Kidney (tissue), 14 donors: ENCODE measurements around the gene INTU. TPM values are rescaled to one million over a fixed set of nuclear protein-coding genes. Genes with fewer than 3 reads are reported as not detected.

ENCODE experiments used
- DNase-seq, 5 donors: peaks; one replicate each; pipeline ENCODE4 v3.0.0-alpha.2; 2013 to 2020
- FAIRE-seq: peaks from 2 replicates; lab custom pipeline; 2012; peaks lifted over from hg19 to GRCh38; lab: Jason Lieb, UNC
- H3K27ac ChIP-seq, 2 donors: one replicate each; pipeline ENCODE4 v1.7.0; 2013; ENCODE audit warnings: low read depth in 2 of 2, low read length in 2 of 2, inconsistent platforms in 1 of 2
- H3K27me3 ChIP-seq: one replicate; pipeline ENCODE4 v1.7.1; 2013; ENCODE audit warnings: low read length, inconsistent platforms; ENCODE audit not compliant: control insufficient read depth, insufficient read depth
- H3K36me3 ChIP-seq, 3 donors: one replicate each; pipeline versions ENCODE4 v1.7.0 to v1.7.1; 2013; ENCODE audit warnings: low read length in 3 of 3, control low read depth in 1 of 3, inconsistent platforms in 1 of 3; ENCODE audit not compliant: insufficient read depth in 3 of 3, control insufficient read depth in 2 of 3
- H3K4me1 ChIP-seq, 3 donors: one replicate each; pipeline versions ENCODE4 v1.7.0 to v1.7.1; 2013; ENCODE audit warnings: low read length in 3 of 3, inconsistent platforms in 1 of 3, low read depth in 1 of 3; ENCODE audit not compliant: control insufficient read depth in 2 of 3, insufficient read depth in 2 of 3
- H3K4me3 ChIP-seq, 3 donors: one replicate each; pipeline versions ENCODE4 v1.7.0 to v1.8.1; 2013; ENCODE audit warnings: low read length in 3 of 3, control low read depth in 1 of 3, inconsistent platforms in 1 of 3
- H3K9ac ChIP-seq, 3 donors: one replicate each; pipeline versions ENCODE4 v1.7.0 to v1.7.1; 2013; ENCODE audit warnings: low read length in 3 of 3, control low read depth in 1 of 3, inconsistent platforms in 1 of 3
- H3K9me3 ChIP-seq, 3 donors: one replicate each; pipeline versions ENCODE4 v1.7.0 to v1.7.1; 2013; ENCODE audit warnings: low read length in 3 of 3, control low read depth in 1 of 3, inconsistent platforms in 1 of 3; ENCODE audit not compliant: control insufficient read depth in 2 of 3, insufficient read depth in 1 of 3
- CTCF ChIP-seq: IDR thresholded peaks from 3 replicates; pipeline ENCODE4 v1.5.1; 2012; ENCODE audit warnings: mild to moderate bottlenecking, moderate library complexity, borderline replicate concordance; ENCODE audit not compliant: insufficient read depth; ENCODE audit errors: extremely low read depth
- intact Hi-C: fragments of 100-400 bp; cut with DNase I; formaldehyde crosslinking; loops from one replicate; pipeline ENCODE4 v1.11.1; 2022
- polyA plus RNA-seq: library from polyadenylated mRNA; stranded (reverse); fragments of 350-450 nt; fragmentation: Illumina TruSeq; extraction: RNeasy Lipid Tissue Mini Kit (QIAGEN cat#74804); gene quantifications from one replicate; pipeline ENCODE4 v1.2.3, GENCODE V29; 2014; ENCODE audit warnings: low read depth, low replicate concordance; ENCODE audit not compliant: insufficient read depth
- total RNA-seq: library from RNA; stranded (reverse); fragmentation: NEBNext Ultra II Directional; extraction: Animal tissue kit (Norgen Biotek cat#: 25700); gene quantifications from one replicate; pipeline ENCODE4 v1.2.1, GENCODE V29; 2021
- donor health status: control.
- donor health status: control.
- donor health status: control.
- donor health status: control.
- donor health status: control.
- donor health status: DM: yes; HTN: yes; CAD: no.
- donor health status: Normal renal cell carcinoma (clear cell type).

The INTU gene
- total and polyA plus RNA-seq, 2 donors from 2014 or later = 2.6 to 8.3 TPM

DNA sequence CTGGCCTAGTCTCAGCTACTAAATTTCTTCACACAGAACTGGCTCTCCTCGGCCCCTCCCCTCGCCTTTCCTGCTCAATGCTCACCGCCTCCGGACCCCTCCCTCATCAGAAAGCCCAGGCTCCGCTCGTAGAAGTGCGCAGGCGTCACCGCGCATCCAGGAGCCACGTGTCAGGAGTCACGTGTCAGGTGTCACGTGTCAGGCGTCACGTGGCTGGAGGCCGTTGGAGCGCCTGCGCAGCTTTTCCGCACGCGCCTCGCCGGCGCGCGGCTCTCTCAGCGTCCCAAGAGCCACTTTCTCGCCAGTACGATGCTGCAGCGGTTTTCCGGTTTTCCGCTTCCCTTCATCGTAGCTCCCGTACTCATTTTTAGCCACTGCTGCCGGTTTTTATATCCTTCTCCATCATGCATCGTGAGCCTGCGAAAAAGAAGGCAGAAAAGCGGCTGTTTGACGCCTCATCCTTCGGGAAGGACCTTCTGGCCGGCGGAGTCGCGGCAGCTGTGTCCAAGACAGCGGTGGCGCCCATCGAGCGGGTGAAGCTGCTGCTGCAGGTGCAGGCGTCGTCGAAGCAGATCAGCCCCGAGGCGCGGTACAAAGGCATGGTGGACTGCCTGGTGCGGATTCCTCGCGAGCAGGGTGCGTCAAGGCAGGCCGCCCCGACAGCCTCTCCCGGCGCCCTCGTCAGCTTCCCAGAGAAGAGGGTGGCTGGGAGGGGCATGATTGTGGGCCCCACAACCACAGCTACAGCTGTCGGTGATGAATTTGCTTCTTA is 97.6 kb downstream of the INTU start, which contains the start of gene SLC25A31:
TSS of gene SLC25A31 (plus strand) at position 259 of the 772 bp plus-strand sequence. CDS start at position 405, 146 bp downstream.
- Histone ChIP-seq H3K4me3 (no peak within 1 kb of the TSS), H3K4me1 (no peaks in the 10 kb centered on the region), H3K36me3 (no peaks in the 10 kb centered on the region), H3K27ac (no peak within 1 kb of the TSS), H3K27me3 (no peaks in the 10 kb centered on the region), H3K9ac (no peak within 1 kb of the TSS), H3K9me3 (no peaks in the 10 kb centered on the region)
- no peak for FAIRE-seq
- peak in 1 of 5 donors; percentile 53 for DNase-seq
- no peak for TF ChIP-seq CTCF
- intact Hi-C loops = loop anchor here (5.0 kb wide), 1 partner anchor 123 kb away; no protein-coding TSS in a partner anchor

GRCh38 chr4:127731406-127731805 is 98.6 kb downstream of the INTU start:
- no peak overlapping the region for H3K4me3 ChIP-seq
- no peak overlapping the region for H3K27ac ChIP-seq
- DNase-seq = no peak
- no peak for TF ChIP-seq CTCF
- FAIRE-seq = no peak
- H3K36me3 ChIP-seq = no peaks in the 10 kb centered on the region
- no peaks in the 10 kb centered on the region for H3K27me3 ChIP-seq
- no peaks in the 10 kb centered on the region for H3K9me3 ChIP-seq
- intact Hi-C loops = loop anchor here (5.0 kb wide), 1 partner anchor 124 kb away; no protein-coding TSS in a partner anchor
- no peaks in the 10 kb centered on the region for H3K4me1 ChIP-seq
- H3K9ac ChIP-seq = no peak overlapping the region

DNA sequence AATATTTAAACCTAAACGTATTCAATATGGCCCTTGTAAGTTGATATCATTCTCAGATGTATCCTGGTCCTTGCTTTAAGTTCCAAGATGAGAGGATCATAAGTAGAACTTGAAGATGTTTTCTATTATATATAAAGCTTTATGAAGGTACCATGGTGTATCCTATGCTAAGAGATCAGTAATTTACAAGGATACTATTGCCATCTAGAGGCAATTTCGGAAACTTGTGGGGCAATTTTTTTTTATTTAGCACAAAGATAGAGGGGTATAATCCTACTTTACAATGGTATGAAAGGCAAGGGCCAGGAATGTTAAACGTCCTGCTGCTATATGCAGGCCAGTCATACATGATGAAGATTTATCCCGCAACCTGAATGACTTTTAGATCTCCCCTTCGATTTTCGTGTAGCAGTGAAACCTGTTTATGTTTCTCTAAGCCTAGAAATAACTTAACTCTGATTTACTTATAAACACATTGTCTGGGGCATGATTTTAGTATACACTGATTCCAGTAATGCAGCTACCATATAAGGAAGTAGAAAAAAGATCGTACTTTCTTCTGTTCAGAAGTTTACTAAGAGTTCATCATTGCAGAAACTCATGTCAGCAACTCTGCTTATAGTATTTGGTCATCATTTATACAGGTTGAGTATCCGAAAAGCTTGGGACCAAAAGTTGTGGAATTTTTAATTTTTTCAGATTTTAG is 100.0 kb downstream of the INTU start:
- Histone ChIP-seq H3K4me3 (no peak overlapping the region), H3K27me3 (no peaks in the 10 kb centered on the region), H3K4me1 (no peaks in the 10 kb centered on the region), H3K9me3 (no peaks in the 10 kb centered on the region), H3K36me3 (no peaks in the 10 kb centered on the region), H3K9ac (no peak overlapping the region), H3K27ac (no peak overlapping the region)
- DNase-seq = peak in 2 of 5 donors; percentile 56 to 67
- peak; percentile 84 for FAIRE-seq
- TF ChIP-seq CTCF = peak; percentile 48
- intact Hi-C loops = loop anchor here (5.0 kb wide), 1 partner anchor 125 kb away; no protein-coding TSS in a partner anchor
